GM12878 (cell line): Measurements from ENCODE around the gene HASPIN. TPM values are rescaled to one million over a fixed set of nuclear protein-coding genes. Genes with fewer than 3 reads are reported as not detected.

Experiments
- ATAC-seq: fragments of 200-7000 bp; cut with Tn5 transposase; 3 replicates; pipeline ENCODE4 v1.9.1; 2020; ENCODE audit warnings: mild to moderate bottlenecking, moderate library complexity
- BruUV-seq: library from RNA; stranded (reverse); fragments of 400-500 nt; replicated peaks from 2 replicates; lab custom pipeline; 2021; lab: Mats Ljungman, UMichigan
- CTCF ChIA-PET: fragments of 300-600 bp; sonication (Branson Sonifier 250); formaldehyde crosslinking; extraction: SDS; loops from one replicate; lab custom pipeline; 2021; ENCODE audit warnings: inconsistent platforms; lab: Yijun Ruan, JAX
- POLR2A ChIA-PET: fragments of 350-600 bp; formaldehyde crosslinking; extraction: SDS; loops from one replicate; lab custom pipeline; 2021; ENCODE audit warnings: inconsistent platforms; lab: Charles Lee
- RAD21 ChIA-PET: fragments of 300-600 bp; sonication (Branson Sonifier 250); formaldehyde crosslinking; loops from one replicate; lab custom pipeline; 2023; ENCODE audit warnings: antibody characterized with exemption; ENCODE audit not compliant: unreplicated experiment; lab: Charles Lee
- SMC1A ChIA-PET: fragments of 300-600 bp; sonication (Branson Sonifier 250); formaldehyde crosslinking; loops from one replicate; lab custom pipeline; 2023; ENCODE audit not compliant: unreplicated experiment, uncharacterized antibody; lab: Charles Lee
- DNase-seq: peaks from one replicate; pipeline ENCODE4 v3.0.0-alpha.2; 2011; ENCODE audit warnings: low read depth, low spot score
- FAIRE-seq: peaks from 3 replicates; lab custom pipeline; 2011; peaks lifted over from hg19 to GRCh38; lab: Jason Lieb, UNC
- H2AFZ ChIP-seq: 2 replicates; pipeline ENCODE4 v1.6.0; 2011; ENCODE audit warnings: low read depth, low read length, control low read depth; ENCODE audit not compliant: control insufficient read depth
- H3K27ac ChIP-seq: 2 replicates; pipeline ENCODE4 v1.5.1; 2011; ENCODE audit warnings: control low read depth; ENCODE audit not compliant: control insufficient read depth, insufficient read depth
- H3K27me3 ChIP-seq, 2 experiments: replicated peaks in 1 of 2; 2 replicates each; pipeline versions ENCODE4 v1.6.0 to v1.6.1; 2011; ENCODE audit warnings: low read length in 1 of 2; ENCODE audit not compliant: control insufficient read depth in 2 of 2, insufficient read depth in 2 of 2
- H3K36me3 ChIP-seq, 2 experiments: 2 replicates each; pipeline ENCODE4 v1.5.1; 2011; ENCODE audit warnings: low read length in 1 of 2; ENCODE audit not compliant: control insufficient read depth in 2 of 2, insufficient read depth in 2 of 2
- H3K4me1 ChIP-seq: 2 replicates; pipeline ENCODE4 v1.6.1; 2011; ENCODE audit warnings: mild to moderate bottlenecking, low read length, moderate library complexity, mixed read lengths; ENCODE audit not compliant: control insufficient read depth, insufficient read depth
- H3K4me2 ChIP-seq: 2 replicates; pipeline ENCODE4 v1.6.0; 2011; ENCODE audit warnings: control low read depth; ENCODE audit not compliant: control insufficient read depth, insufficient read depth
- H3K4me3 ChIP-seq: fragments of 200-600 bp; sonication (generic); 2 replicates; pipeline ENCODE4 v1.5.1; 2016
- H3K79me2 ChIP-seq: 2 replicates; pipeline ENCODE4 v1.6.0; 2011; ENCODE audit warnings: low read length; ENCODE audit not compliant: control insufficient read depth, insufficient read depth
- H3K9ac ChIP-seq: 2 replicates; pipeline ENCODE4 v1.8.0; 2011; ENCODE audit warnings: low read length, control low read depth, mixed read lengths; ENCODE audit not compliant: control insufficient read depth, insufficient read depth
- H3K9me3 ChIP-seq: replicated peaks from 3 replicates; pipeline ENCODE4 v1.5.1; 2011; ENCODE audit warnings: mild to moderate bottlenecking, low read length; ENCODE audit not compliant: control insufficient read depth, insufficient read depth
- H4K20me1 ChIP-seq: 2 replicates; pipeline ENCODE4 v1.6.0; 2011; ENCODE audit not compliant: control insufficient read depth, insufficient read depth
- ASH2L ChIP-seq: fragments of 300-600, 200-600 bp; sonication (generic); IDR thresholded peaks from 2 replicates; pipeline ENCODE4 v1.6.1; 2017; ENCODE audit warnings: low read depth, mild to moderate bottlenecking, borderline replicate concordance
- BACH1 ChIP-seq: fragments of 450-650 bp; IDR thresholded peaks from 2 replicates; pipeline ENCODE4 v1.6.1; 2017; ENCODE audit warnings: mild to moderate bottlenecking, borderline replicate concordance
- CREM ChIP-seq: IDR thresholded peaks from 2 replicates; pipeline ENCODE4 v1.6.1; 2014; ENCODE audit warnings: antibody characterized with exemption, low read depth
- EED ChIP-seq: sonication (generic); IDR thresholded peaks from 2 replicates; pipeline ENCODE4 v1.6.1; 2016; ENCODE audit warnings: antibody characterized with exemption, low read depth
- FOXK2 ChIP-seq: fragments of 450-650 bp; IDR thresholded peaks from 2 replicates; pipeline ENCODE4 v1.6.1; 2017; ENCODE audit warnings: mild to moderate bottlenecking, moderate library complexity
- MTA2 ChIP-seq: fragments of 450-650 bp; IDR thresholded peaks from 2 replicates; pipeline ENCODE4 v1.6.1; 2016; ENCODE audit warnings: low read depth, mild to moderate bottlenecking, moderate library complexity
- POLR2AphosphoS5 ChIP-seq: IDR thresholded peaks from 2 replicates; pipeline ENCODE4 v1.6.1; 2011; ENCODE audit warnings: mild to moderate bottlenecking, low read length, inconsistent platforms
- STAT1 ChIP-seq: fragments of 450-650 bp; conservative IDR thresholded peaks from 2 replicates; pipeline ENCODE4 v1.6.1; 2014; ENCODE audit warnings: antibody characterized with exemption, mild to moderate bottlenecking
- TAF1 ChIP-seq: IDR thresholded peaks from 2 replicates; pipeline ENCODE4 v1.6.1; 2011; ENCODE audit warnings: mild to moderate bottlenecking, low read depth, low read length, borderline replicate concordance
- ZBED1 ChIP-seq: IDR thresholded peaks from 2 replicates; pipeline ENCODE4 v1.6.1; 2016; ENCODE audit warnings: borderline replicate concordance
- ZNF622 ChIP-seq: fragments of 450-650 bp; IDR thresholded peaks from 2 replicates; pipeline ENCODE4 v1.6.1; 2017; ENCODE audit warnings: mild to moderate bottlenecking, inconsistent platforms
- WGBS: methylation state at CpG from one replicate; pipeline ENCODE4 v1.1.6; 2016; ENCODE audit warnings: low lambda C conversion rate; ENCODE audit not compliant: insufficient replicate concordance, insufficient coverage; ENCODE audit errors: missing lambda C conversion rate; 5-methylcytosine and 5-hydroxymethylcytosine counted together
- in situ Hi-C: fragments of 300-500 bp; cut with MboI; formaldehyde crosslinking; loops from 9 replicates; pipeline ENCODE4 v1.14.3; 2018; ENCODE audit warnings: mixed read lengths
- intact Hi-C: fragments of 100-400 bp; cut with micrococcal nuclease; formaldehyde crosslinking; loops from one replicate; pipeline ENCODE4 v1.14.2; 2022; ENCODE audit not compliant: unreplicated experiment
- polyA plus RNA-seq, 11 experiments: library from polyadenylated mRNA; depleted of rRNA in 4 of 11; unstranded in 6 of 11; stranded (reverse) in 5 of 11; fragments of >200 nt; fragmentation: Nextera tagmentation in 4 of 11; fragmentation: Illumina TruSeq in 1 of 11; extraction: Ambion mirVana in 4 of 11; extraction: Trizol in 1 of 11; gene quantifications; 1 replicate in 1 of 11; 2 replicates in 10 of 11; pipeline versions ENCODE4 v1.2.1 to v1.2.3, GENCODE V29; 2011 to 2016; ENCODE audit warnings: inconsistent platforms in 2 of 11, missing spikeins in 2 of 11, low read depth in 1 of 11
- total RNA-seq, 4 experiments: library from RNA; depleted of rRNA in 3 of 4; stranded (reverse); fragments of >200 nt in 3 of 4; fragmentation: Illumina TruSeq in 1 of 4; extraction: Trizol in 1 of 4; gene quantifications; 2 replicates each; pipeline versions ENCODE4 v1.2.1 to v1.2.3, GENCODE V29; 2013 to 2021
- TF ChIP-seq, protein P1 (sequence below): fragments of 450-650 bp; conservative IDR thresholded peaks from 2 replicates; pipeline ENCODE4 v1.6.1; 2017; ENCODE audit warnings: mild to moderate bottlenecking, moderate library complexity
- TF ChIP-seq, protein P2 (sequence below), 3 experiments: IDR thresholded peaks in 2 of 3; conservative IDR thresholded peaks in 1 of 3; 2 replicates each; pipeline ENCODE4 v1.5.1; 2011; ENCODE audit warnings: low read depth in 3 of 3, low read length in 3 of 3, mild to moderate bottlenecking in 3 of 3, control low read depth in 2 of 3, moderate library complexity in 2 of 3, inconsistent platforms in 1 of 3, mixed read lengths in 1 of 3; ENCODE audit not compliant: control insufficient read depth in 2 of 3, insufficient read depth in 1 of 3; ENCODE audit errors: extremely low read depth in 1 of 3
- TF ChIP-seq, protein P3 (sequence below): fragments of 450-650 bp; IDR thresholded peaks from 2 replicates; pipeline ENCODE4 v1.6.1; 2014; ENCODE audit warnings: mild to moderate bottlenecking
- TF ChIP-seq, protein P4 (sequence below): IDR thresholded peaks from 2 replicates; pipeline ENCODE4 v1.6.1; 2011; ENCODE audit warnings: borderline replicate concordance, low read depth, mild to moderate bottlenecking, moderate library complexity, low read length; ENCODE audit not compliant: insufficient read depth, poor library complexity, severe bottlenecking

Gene HASPIN
- total and polyA plus RNA-seq, 10 of the 15 experiments (the other 5 are each of a cell fraction or from before 2014, with no cell fraction given): 0.80 to 18.0 (median 10.1) TPM

DNA sequence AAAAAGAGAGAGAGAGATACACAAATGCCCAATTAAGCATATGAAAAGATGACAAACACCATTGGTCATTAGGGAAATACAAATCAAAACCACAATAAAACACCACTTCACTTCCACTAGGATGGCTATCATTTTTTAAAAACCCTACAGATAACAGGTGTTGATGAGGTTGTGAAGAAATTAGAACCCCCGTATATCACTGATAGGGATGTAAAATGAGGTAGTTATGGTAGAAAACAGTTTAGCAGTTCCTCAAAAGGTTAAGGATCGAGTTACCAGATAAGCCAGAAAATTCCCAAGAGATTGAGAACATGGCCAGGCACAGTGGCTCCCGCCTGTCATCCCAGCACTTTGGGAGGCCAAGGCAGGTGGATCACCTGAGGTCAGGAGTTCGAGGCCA lies 30.6 kb upstream of the HASPIN start:
- no TSS peak for BruUV-seq
- RAD21 ChIA-PET: interaction anchor here (1.0 to 1.6 kb wide), 6 partner anchors 8 to 135 kb away, joined by 3 to 7 read pairs (median 4); partner anchors contain the start of gene HASPIN
- intact Hi-C loops (loop anchor here (2.0 to 5.0 kb wide), 2 partner anchors 34 to 104 kb away; no protein-coding TSS in a partner anchor), in situ Hi-C loops (no loop called here)
- H3K27me3 ChIP-seq: no peaks in the 10 kb centered on the region
- 0% methylated on average over 4 of the region's 4 CpGs for WGBS
- POLR2A ChIA-PET: interaction anchor here (0.7 to 1.2 kb wide), 4 partner anchors 21 to 125 kb away, joined by 3 read pairs; partner anchors contain the start of gene HASPIN
- SMC1A ChIA-PET: interaction anchor here (0.6 to 1.7 kb wide), 6 partner anchors 8 to 33 kb away, joined by 3 to 6 read pairs (median 4); no protein-coding TSS in a partner anchor
- no peak overlapping the region for H3K9ac ChIP-seq
- H3K27ac ChIP-seq: peak overlapping the region; percentile 50
- FAIRE-seq (no peak), DNase-seq (no peak), ATAC-seq (no peak)
- no peak overlapping the region for H2AFZ ChIP-seq
- no peaks in the 10 kb centered on the region for H4K20me1 ChIP-seq
- peak overlapping the region; percentile 66; the same call in 1 of the 2 replicates for H3K4me2 ChIP-seq
- H3K4me3 ChIP-seq: peak overlapping the region; percentile 64; the same call in 1 of the 2 replicates
- CTCF ChIA-PET: interaction anchor here (1.0 to 2.5 kb wide), 6 partner anchors 11 to 46 kb away, joined by 3 to 10 read pairs (median 6); no protein-coding TSS in a partner anchor
- H3K4me1 ChIP-seq: peaks cover 32% of the 10 kb centered on the region
- peaks cover 7% of the 10 kb centered on the region; the same call in 1 of the 3 replicates for H3K9me3 ChIP-seq
- H3K79me2 ChIP-seq: peaks cover 13% of the 10 kb centered on the region
- H3K36me3 ChIP-seq: no peaks in the 10 kb centered on the region; a peak in 1 of 4 replicates
- no peak for TF ChIP-seq STAT1
- TF ChIP-seq MTA2: no peak
- TF ChIP-seq ZNF622: no peak
- TF ChIP-seq POLR2AphosphoS5: no peak
- TF ChIP-seq, protein P1, sequence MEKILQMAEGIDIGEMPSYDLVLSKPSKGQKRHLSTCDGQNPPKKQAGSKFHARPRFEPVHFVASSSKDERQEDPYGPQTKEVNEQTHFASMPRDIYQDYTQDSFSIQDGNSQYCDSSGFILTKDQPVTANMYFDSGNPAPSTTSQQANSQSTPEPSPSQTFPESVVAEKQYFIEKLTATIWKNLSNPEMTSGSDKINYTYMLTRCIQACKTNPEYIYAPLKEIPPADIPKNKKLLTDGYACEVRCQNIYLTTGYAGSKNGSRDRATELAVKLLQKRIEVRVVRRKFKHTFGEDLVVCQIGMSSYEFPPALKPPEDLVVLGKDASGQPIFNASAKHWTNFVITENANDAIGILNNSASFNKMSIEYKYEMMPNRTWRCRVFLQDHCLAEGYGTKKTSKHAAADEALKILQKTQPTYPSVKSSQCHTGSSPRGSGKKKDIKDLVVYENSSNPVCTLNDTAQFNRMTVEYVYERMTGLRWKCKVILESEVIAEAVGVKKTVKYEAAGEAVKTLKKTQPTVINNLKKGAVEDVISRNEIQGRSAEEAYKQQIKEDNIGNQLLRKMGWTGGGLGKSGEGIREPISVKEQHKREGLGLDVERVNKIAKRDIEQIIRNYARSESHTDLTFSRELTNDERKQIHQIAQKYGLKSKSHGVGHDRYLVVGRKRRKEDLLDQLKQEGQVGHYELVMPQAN: no peak
- no peak for TF ChIP-seq CREM
- no peak for TF ChIP-seq ZBED1
- no peak for TF ChIP-seq BACH1
- TF ChIP-seq EED: no peak
- TF ChIP-seq, protein P2, sequence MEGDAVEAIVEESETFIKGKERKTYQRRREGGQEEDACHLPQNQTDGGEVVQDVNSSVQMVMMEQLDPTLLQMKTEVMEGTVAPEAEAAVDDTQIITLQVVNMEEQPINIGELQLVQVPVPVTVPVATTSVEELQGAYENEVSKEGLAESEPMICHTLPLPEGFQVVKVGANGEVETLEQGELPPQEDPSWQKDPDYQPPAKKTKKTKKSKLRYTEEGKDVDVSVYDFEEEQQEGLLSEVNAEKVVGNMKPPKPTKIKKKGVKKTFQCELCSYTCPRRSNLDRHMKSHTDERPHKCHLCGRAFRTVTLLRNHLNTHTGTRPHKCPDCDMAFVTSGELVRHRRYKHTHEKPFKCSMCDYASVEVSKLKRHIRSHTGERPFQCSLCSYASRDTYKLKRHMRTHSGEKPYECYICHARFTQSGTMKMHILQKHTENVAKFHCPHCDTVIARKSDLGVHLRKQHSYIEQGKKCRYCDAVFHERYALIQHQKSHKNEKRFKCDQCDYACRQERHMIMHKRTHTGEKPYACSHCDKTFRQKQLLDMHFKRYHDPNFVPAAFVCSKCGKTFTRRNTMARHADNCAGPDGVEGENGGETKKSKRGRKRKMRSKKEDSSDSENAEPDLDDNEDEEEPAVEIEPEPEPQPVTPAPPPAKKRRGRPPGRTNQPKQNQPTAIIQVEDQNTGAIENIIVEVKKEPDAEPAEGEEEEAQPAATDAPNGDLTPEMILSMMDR (IDR thresholded peaks at IDR 0.05 in 2 of 3, conservative IDR thresholded peaks at IDR 0.05 in 1 of 3; ENCODE audit: control insufficient read depth in 2 of 3, extremely low read depth in 1 of 3, insufficient read depth in 1 of 3, low read depth in 3 of 3, low read length in 3 of 3): no peak
- TF ChIP-seq ASH2L: no peak
- TF ChIP-seq FOXK2: no peak
- no peak for TF ChIP-seq TAF1
- TF ChIP-seq, protein P3, sequence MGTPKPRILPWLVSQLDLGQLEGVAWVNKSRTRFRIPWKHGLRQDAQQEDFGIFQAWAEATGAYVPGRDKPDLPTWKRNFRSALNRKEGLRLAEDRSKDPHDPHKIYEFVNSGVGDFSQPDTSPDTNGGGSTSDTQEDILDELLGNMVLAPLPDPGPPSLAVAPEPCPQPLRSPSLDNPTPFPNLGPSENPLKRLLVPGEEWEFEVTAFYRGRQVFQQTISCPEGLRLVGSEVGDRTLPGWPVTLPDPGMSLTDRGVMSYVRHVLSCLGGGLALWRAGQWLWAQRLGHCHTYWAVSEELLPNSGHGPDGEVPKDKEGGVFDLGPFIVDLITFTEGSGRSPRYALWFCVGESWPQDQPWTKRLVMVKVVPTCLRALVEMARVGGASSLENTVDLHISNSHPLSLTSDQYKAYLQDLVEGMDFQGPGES: no peak
- TF ChIP-seq, protein P4, sequence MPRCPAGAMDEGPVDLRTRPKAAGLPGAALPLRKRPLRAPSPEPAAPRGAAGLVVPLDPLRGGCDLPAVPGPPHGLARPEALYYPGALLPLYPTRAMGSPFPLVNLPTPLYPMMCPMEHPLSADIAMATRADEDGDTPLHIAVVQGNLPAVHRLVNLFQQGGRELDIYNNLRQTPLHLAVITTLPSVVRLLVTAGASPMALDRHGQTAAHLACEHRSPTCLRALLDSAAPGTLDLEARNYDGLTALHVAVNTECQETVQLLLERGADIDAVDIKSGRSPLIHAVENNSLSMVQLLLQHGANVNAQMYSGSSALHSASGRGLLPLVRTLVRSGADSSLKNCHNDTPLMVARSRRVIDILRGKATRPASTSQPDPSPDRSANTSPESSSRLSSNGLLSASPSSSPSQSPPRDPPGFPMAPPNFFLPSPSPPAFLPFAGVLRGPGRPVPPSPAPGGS: no peak
